Fibroblast of lung (primary cell): Measurements from ENCODE around the gene TNFRSF18. TPM values are rescaled to one million over a fixed set of nuclear protein-coding genes. Genes with fewer than 3 reads are reported as not detected.

Source experiments
- DNase-seq, 2 donors: peaks; one replicate each; pipeline versions ENCODE4 v3.0.0 to v3.0.0-alpha.2; 2010; ENCODE audit warnings: low read depth in 2 of 2
- H2AFZ ChIP-seq: 2 replicates; pipeline ENCODE4 v1.5.1; 2012; ENCODE audit warnings: low read length, control low read depth, inconsistent platforms
- H3K27ac ChIP-seq: 2 replicates; pipeline ENCODE4 v1.5.1; 2011; ENCODE audit warnings: low read length, control low read depth; ENCODE audit not compliant: insufficient read depth
- H3K27me3 ChIP-seq: 2 replicates; pipeline ENCODE4 v1.5.1; 2011; ENCODE audit warnings: mild to moderate bottlenecking, low read length; ENCODE audit not compliant: control insufficient read depth, insufficient read depth
- H3K36me3 ChIP-seq: 2 replicates; pipeline ENCODE4 v1.5.1; 2011; ENCODE audit warnings: low read length; ENCODE audit not compliant: control insufficient read depth, insufficient read depth
- H3K4me1 ChIP-seq: 2 replicates; pipeline ENCODE4 v1.5.1; 2011; ENCODE audit warnings: low read length; ENCODE audit not compliant: control insufficient read depth, insufficient read depth; ENCODE audit errors: extremely low read depth
- H3K4me2 ChIP-seq: 2 replicates; pipeline ENCODE4 v1.5.1; 2011; ENCODE audit warnings: low read length, control low read depth; ENCODE audit not compliant: insufficient read depth; ENCODE audit errors: extremely low read depth
- H3K4me3 ChIP-seq, 4 experiments: fragments of 200-600 bp in 1 of 4; sonication (generic) in 1 of 4; replicated peaks in 1 of 4; 2 replicates each; pipeline ENCODE4 v1.5.1; 2011 to 2016; ENCODE audit warnings: low read length in 4 of 4, low read depth in 3 of 4, mild to moderate bottlenecking in 3 of 4, control low read depth in 2 of 4, inconsistent platforms in 1 of 4, mixed read lengths in 1 of 4; ENCODE audit not compliant: insufficient read depth in 1 of 4; ENCODE audit errors: control extremely low read depth in 1 of 4
- H3K79me2 ChIP-seq: 2 replicates; pipeline ENCODE4 v1.5.1; 2012; ENCODE audit warnings: mild to moderate bottlenecking, low read length, inconsistent platforms; ENCODE audit not compliant: control insufficient read depth, insufficient read depth
- H3K9ac ChIP-seq: 2 replicates; pipeline ENCODE4 v1.5.1; 2011; ENCODE audit warnings: mild to moderate bottlenecking, low read length, control low read depth; ENCODE audit not compliant: insufficient read depth
- H3K9me3 ChIP-seq: 2 replicates; pipeline ENCODE4 v1.5.1; 2012; ENCODE audit warnings: low read depth, low read length; ENCODE audit not compliant: control insufficient read depth, insufficient read depth
- H4K20me1 ChIP-seq: 2 replicates; pipeline ENCODE4 v1.5.1; 2011; ENCODE audit warnings: low read length; ENCODE audit not compliant: control insufficient read depth, insufficient read depth; ENCODE audit errors: extremely low read depth
- EZH2 ChIP-seq: IDR thresholded peaks from 2 replicates; pipeline ENCODE4 v1.5.1; 2012; ENCODE audit warnings: low read length, control low read depth, mild to moderate bottlenecking; ENCODE audit errors: missing control alignments
- polyA plus RNA-seq, 2 donors: library from polyadenylated mRNA; depleted of rRNA in 1 of 2; stranded (reverse) in 1 of 2; unstranded in 1 of 2; fragments of >200 nt; gene quantifications; 2 replicates each; pipeline ENCODE4 v1.2.1, GENCODE V29; 2011 to 2012; ENCODE audit warnings: missing spikeins in 1 of 2
- total RNA-seq: library from RNA; depleted of rRNA; stranded (reverse); fragments of >200 nt; gene quantifications from 2 replicates; pipeline ENCODE4 v1.2.1, GENCODE V29; 2014
- TF ChIP-seq, protein P1 (sequence below), 2 donors: IDR thresholded peaks in 1 of 2; conservative IDR thresholded peaks in 1 of 2; 1 replicate in 1 of 2; 2 replicates in 1 of 2; pipeline ENCODE4 v1.5.1; 2011 to 2012; ENCODE audit warnings: low read length in 2 of 2, control low read depth in 1 of 2, inconsistent platforms in 1 of 2, low read depth in 1 of 2, mild to moderate bottlenecking in 1 of 2

Gene TNFRSF18
- total and polyA plus RNA-seq, 2 donors (not counting 1 experiment from before 2014, with no cell fraction given), result 1.3 TPM; not detected in 1

GRCh38 chr1:1211541-1212441 is 5.4 kb upstream of the TNFRSF18 start:
- no peak for DNase-seq
- Histone ChIP-seq H3K27ac (no peak overlapping the region), H3K9me3 (no peaks in the 10 kb centered on the region), H3K4me3 (no peak overlapping the region), H3K27me3 (no peaks in the 10 kb centered on the region), H3K9ac (no peak overlapping the region), H2AFZ (no peak overlapping the region), H3K79me2 (no peaks in the 10 kb centered on the region), H3K4me2 (no peak overlapping the region), H3K36me3 (peaks cover 7% of the 10 kb centered on the region), H4K20me1 (no peaks in the 10 kb centered on the region), H3K4me1 (peaks cover 6% of the 10 kb centered on the region)
- TF ChIP-seq, protein P1, sequence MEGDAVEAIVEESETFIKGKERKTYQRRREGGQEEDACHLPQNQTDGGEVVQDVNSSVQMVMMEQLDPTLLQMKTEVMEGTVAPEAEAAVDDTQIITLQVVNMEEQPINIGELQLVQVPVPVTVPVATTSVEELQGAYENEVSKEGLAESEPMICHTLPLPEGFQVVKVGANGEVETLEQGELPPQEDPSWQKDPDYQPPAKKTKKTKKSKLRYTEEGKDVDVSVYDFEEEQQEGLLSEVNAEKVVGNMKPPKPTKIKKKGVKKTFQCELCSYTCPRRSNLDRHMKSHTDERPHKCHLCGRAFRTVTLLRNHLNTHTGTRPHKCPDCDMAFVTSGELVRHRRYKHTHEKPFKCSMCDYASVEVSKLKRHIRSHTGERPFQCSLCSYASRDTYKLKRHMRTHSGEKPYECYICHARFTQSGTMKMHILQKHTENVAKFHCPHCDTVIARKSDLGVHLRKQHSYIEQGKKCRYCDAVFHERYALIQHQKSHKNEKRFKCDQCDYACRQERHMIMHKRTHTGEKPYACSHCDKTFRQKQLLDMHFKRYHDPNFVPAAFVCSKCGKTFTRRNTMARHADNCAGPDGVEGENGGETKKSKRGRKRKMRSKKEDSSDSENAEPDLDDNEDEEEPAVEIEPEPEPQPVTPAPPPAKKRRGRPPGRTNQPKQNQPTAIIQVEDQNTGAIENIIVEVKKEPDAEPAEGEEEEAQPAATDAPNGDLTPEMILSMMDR (conservative IDR thresholded peaks at IDR 0.05 in 1 of 2, IDR thresholded peaks at IDR 0.05 in 1 of 2; ENCODE audit: low read depth in 1 of 2, low read length in 2 of 2), result no peak
- no peak for TF ChIP-seq EZH2

DNA sequence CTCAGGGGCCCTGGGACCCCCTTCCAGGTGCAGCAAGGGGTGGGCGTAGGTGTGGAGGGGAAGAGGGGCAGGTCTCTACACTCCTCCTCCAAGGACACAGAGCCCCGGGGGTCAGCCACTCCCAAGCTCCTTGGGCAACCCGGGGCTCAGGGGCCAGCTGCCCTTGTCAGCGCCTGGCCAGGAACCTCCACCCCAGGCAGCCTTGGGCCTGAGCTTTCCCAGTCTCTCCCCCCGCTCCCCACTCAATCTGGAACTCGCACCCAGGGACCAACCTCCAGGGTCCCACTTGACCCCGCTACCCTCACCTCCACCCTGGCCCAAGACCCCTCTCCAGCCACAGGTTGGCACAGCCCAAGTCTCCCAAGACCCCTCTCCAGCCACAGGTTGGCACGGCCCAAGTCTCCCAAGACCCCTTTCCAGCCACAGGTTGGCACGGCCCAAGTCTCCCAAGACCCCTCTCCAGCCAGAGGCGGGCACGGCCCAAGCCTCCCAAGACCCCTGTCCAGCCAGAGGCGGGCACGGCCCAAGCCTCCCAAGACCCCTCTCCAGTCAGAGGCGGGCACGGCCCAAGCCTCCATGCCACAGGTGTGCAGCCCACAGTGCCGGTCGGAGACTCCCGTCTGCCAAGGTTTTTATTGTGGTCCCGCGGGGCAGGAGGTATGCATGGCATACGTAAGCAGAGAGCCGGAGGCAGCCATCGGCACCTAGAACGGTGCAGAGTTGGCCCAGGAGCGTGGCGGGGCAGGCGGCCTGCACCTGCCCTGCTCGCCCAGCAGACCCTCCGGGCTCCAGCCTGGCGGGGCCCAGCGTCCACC is 4.5 kb upstream of the TNFRSF18 start:
- no peak overlapping the region for H2AFZ ChIP-seq
- no peaks in the 10 kb centered on the region for H3K27me3 ChIP-seq
- no peaks in the 10 kb centered on the region for H3K79me2 ChIP-seq
- no peak overlapping the region for H3K4me3 ChIP-seq
- H3K27ac ChIP-seq, result no peak overlapping the region
- no peaks in the 10 kb centered on the region for H4K20me1 ChIP-seq
- H3K9me3 ChIP-seq, result no peaks in the 10 kb centered on the region
- no peak for TF ChIP-seq EZH2
- TF ChIP-seq, protein P1 (conservative IDR thresholded peaks at IDR 0.05 in 1 of 2, IDR thresholded peaks at IDR 0.05 in 1 of 2; ENCODE audit: low read depth in 1 of 2, low read length in 2 of 2), result no peak
- peaks cover 6% of the 10 kb centered on the region for H3K4me1 ChIP-seq
- no peaks in the 10 kb centered on the region for H3K36me3 ChIP-seq
- no peak for DNase-seq
- H3K4me2 ChIP-seq, result no peak overlapping the region
- no peak overlapping the region for H3K9ac ChIP-seq
